ENCODE data around the gene KLF11.

DNA sequence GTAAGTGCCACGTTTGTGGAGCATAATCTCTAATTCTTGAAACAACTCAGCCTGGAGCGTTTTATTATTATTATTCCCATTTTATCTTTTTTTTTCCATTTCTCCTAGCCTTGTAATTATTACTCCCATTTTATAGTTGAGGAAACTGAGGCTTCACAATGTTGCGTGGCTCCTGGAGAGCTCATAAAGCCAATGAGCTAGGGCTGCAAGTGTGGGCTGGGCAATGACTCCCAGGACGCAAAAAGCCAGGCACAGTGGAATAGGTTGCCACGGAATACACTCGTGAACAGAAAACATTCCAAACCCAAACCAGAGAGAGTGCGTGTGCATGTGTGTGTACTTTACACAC is 13.5 kb upstream of the KLF11 start:
- no peak for TF ChIP-seq POLR2A (IDR thresholded peaks at IDR 0.05; ENCODE audit: low read depth, low read length)
- no peak for TF ChIP-seq POLR2AphosphoS5 (IDR thresholded peaks at IDR 0.05; ENCODE audit: low read depth, low read length)

All from GM12891 (cell line).